ENCODE measurements around the gene ABCB9.

GRCh38 chr12:122969676-122970075, 3.4 kb upstream of the ABCB9 start:
- no peak for TF ChIP-seq CTCF (IDR thresholded peaks at IDR 0.05)
- TF ChIP-seq EP300 (IDR thresholded peaks at IDR 0.05), result no peak
- no peak for TF ChIP-seq POLR2AphosphoS5 (IDR thresholded peaks at IDR 0.05)

Data from suprapubic skin (tissue), 4 donors.